HG03354 (cell line): ENCODE measurements around the gene LCNL1.
"Not testable (repeated sequence)": the region's sequence is repeated elsewhere in the genome, so short reads cannot be mapped to it uniquely, and the experiment has no call there.

Experiments
- ATAC-seq: cut with Tn5 transposase; IDR thresholded peaks from one replicate; pipeline ENCODE4 v1.9.1; 2021; ENCODE audit warnings: mild to moderate bottlenecking; ENCODE audit not compliant: unreplicated experiment, poor library complexity, severe bottlenecking

The LCNL1 gene

GRCh38 chr9:137031904-137032640 is 49.3 kb downstream of the LCNL1 start, which contains the start of gene FUT7:
Gene FUT7, minus strand, starts transcription at chr9:137032088. Its CDS starts 97 bp downstream, at chr9:137031991.
- ATAC-seq, result no peak

GRCh38 chr9:137032858-137033257 is 50.1 kb downstream of the LCNL1 start:
- no peak for ATAC-seq

GRCh38 chr9:137033481-137033880 is 50.7 kb downstream of the LCNL1 start:
- ATAC-seq, result not testable (repeated sequence)

- ATAC-seq, result no peak
Observed at GRCh38 chr9:137034039-137034708, 51.4 kb downstream of the LCNL1 start.

GRCh38 chr9:137034709-137035506 is 52.1 kb downstream of the LCNL1 start:
- ATAC-seq, result peak; percentile 60
